SKM-1 treated with dmso at 0.1 percent for 144 hours (cell line): ENCODE measurements around the gene KAZN.

Experiments used
- DNase-seq: peaks from one replicate; lab custom pipeline; 2025; ENCODE audit not compliant: unreplicated experiment; lab: John Stamatoyannopoulos, UW

The KAZN gene

GRCh38 chr1:14844356-14844755, 245.9 kb downstream of the KAZN start:
- no peak for DNase-seq

- DNase-seq: no peak
These were observed 246.6 kb downstream of the KAZN start for GRCh38 chr1:14844923-14845617.

DNA sequence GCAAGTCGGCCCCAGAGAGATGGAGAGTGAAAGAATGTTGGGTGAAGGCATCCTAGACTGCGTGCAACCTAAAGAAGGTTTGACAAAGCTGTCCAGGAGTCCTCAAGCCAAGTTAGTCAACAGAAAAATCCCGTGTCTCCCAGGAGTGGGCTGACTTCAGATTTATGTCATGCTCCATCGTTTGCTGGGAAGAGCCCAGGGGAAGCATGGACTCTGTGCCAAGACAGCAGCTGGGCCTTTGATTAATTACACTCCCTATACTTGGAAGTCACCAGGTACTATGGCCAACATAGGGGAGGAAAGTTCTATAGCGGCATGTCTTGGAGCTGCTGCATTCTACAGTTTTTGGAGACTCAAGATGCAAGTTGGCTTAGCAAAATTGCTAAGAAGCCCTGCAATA, 247.4 kb downstream of the KAZN start:
- no peak for DNase-seq

GRCh38 chr1:14846688-14847087, 248.2 kb downstream of the KAZN start:
- DNase-seq: no peak

GRCh38 chr1:14848203-14848602, 249.7 kb downstream of the KAZN start:
- DNase-seq: no peak

GRCh38 chr1:14848625-14849024, 250.1 kb downstream of the KAZN start:
- DNase-seq: no peak

- DNase-seq: no peak
These were observed 250.6 kb downstream of the KAZN start for GRCh38 chr1:14849038-14849437.

DNA sequence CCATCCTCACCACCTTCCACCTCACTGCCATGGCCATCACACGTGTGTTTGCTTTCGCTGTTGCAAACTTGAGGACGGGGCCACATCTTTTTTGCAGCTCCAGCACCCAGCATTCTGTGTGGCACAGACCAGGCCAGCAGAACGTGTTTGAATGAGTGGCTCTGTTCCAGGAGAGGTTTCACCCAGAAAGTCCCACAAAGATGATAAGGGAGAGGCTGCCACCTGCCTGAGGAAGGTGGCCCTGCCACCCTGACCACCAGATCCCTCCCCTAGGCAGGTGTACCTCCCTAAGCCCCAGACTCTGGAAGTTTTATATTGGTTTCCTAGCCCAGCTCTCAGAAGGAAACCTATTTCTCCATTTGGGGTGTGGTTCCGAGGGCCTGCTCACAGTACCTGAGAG, 252.1 kb downstream of the KAZN start:
- DNase-seq: no peak

DNA sequence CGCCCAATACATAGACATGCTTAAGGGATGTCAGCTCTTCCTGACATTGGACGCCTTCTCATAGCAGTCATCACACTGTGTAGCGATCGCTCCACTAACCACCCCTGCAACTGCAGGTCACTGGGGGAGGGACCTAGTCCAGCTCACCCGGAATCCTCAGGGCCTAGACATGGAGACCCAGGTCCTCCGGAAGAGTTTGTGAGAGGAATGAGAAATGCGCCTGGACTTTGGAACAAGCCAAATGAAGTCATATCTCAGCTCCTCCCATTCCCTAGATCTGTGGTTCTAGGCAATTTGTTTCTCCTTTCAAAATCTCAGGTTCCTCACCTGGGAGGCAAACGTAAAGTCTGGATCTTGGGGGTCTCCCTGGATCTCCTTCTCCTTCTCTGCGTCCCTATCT, 253.3 kb downstream of the KAZN start:
- DNase-seq: no peak

GRCh38 chr1:14852291-14852690, 253.8 kb downstream of the KAZN start:
- no peak for DNase-seq

GRCh38 chr1:14853518-14853917, 255.0 kb downstream of the KAZN start:
- no peak for DNase-seq

DNA sequence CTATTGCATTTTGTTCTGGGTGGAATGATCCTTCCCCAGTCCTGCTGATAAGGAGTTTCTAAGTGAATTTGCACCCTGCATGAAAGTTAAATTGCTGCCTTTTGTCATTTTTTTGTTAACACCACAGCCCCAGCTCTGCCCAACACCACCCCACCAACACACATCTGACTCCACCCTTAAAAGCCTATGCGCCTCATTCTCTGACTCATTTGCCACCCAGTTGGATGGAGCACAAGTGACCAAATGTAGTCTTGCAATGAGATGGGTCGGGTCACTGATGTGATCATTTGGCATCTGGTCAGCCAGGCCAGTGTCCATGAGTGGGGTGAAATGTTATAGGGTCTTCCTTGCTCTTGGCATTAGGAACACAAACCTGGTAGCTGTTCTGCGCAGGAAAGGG, 256.8 kb downstream of the KAZN start:
- DNase-seq: no peak

GRCh38 chr1:14855801-14856200, 257.3 kb downstream of the KAZN start:
- no peak for DNase-seq

DNA sequence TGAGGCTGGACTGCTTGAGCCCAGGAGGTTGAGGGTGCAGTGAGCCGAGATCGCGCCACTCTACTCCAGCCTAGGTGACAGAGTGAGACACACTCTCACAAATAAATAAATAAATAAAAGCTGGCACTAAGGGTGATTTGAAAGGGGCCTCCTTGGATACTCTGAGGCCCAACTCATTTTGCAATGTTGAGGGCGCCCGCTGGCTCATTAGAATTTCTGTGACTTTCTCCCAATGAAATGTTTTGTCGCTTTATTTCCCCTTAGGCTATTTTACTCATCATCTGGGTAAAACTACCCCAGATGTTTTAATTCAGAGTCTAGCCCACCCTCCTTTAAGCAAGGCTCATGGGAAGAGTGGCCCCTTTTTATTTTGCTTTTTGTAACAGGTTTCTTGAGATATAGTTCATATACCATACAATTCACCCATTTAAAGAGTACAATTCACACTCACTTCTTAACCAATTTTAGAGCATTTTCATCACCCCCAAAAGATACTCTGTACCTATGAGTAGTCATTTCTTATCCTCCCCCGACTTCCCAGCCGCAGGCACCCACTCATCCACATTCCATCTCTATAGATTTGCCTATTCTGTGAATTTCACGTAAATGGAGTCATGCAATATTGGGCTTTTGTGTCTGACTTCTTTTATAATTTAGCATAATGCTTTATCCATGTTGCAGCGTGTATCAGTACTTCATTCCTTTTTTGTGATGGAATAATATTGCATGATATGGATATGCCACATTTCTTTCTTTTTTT, 259.1 kb downstream of the KAZN start:
- no peak for DNase-seq

- no peak for DNase-seq
These were observed 263.8 kb downstream of the KAZN start for GRCh38 chr1:14862114-14862771.

- no peak for DNase-seq
These were observed 266.6 kb downstream of the KAZN start for GRCh38 chr1:14865106-14865505.

DNA sequence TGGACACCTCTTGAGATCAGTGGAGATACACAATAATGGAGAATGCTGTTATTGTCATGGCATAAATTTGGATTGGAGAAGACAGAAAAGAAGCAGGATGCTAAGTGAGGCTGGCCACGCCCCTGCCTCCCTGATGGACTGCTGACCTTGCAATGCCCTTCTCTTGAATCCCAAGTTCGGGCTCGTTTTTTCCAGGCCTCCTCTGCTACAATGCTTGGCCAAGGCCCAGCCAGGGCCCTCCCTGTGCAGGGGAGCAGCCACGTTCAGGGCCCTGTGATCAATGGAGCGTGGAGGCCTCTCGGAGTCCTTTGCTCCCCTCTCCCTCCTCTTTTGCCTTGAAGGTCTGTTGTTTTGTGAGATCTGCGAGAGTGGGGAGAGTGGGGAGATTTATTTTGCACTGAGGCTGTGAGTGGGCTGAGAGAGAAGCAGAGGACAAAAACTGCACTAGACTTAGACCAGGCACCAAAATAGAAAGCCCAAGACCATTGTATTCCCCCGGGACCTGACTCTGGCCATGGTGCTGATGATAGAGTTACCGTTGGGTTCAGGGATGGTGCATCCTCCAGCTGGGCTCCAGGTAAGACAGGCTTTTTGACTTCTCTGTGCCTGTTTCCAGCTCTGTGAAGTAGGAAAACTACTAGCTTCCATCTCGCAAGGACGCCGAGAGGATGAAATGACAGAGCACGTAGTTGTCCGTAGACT, 268.6 kb downstream of the KAZN start:
- DNase-seq: no peak

GRCh38 chr1:14869187-14869586, 270.7 kb downstream of the KAZN start:
- DNase-seq: no peak

DNA sequence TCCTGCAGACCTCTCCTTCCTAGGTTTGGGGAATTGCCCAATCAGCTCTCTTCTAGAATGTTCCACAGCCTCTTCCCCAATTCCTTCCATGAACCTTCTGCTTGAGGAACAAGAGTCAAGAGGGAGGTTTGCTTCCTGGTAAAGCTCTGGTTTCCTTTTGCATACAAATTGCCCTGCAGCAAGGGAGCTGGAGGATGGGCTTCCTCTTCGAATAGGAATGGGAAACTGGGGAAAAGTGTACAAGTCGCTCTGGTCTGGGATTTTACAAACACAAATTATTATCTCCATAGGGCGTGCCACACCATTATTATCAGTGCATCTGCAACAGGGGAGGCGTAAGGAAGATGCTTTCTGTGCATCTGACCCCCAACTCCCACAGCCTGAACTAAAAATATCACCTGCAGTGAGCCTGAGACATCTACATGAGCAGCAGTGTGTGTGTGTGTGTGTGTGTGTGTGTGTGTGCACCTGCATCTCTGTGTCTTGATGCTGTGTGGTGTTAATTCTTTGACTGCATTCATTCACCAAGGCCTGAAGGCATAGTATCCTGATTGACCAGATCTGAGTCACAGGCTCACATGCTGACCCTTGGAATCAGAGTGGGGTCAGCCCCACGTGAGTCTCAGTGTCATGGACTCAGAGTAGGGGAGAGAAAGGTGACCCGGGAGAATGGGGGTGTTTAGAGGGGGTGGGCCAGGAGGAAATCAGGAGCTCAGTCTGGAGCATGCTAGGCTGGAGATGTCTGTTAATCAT, 272.9 kb downstream of the KAZN start:
- DNase-seq: no peak

GRCh38 chr1:14872762-14873161, 274.3 kb downstream of the KAZN start:
- DNase-seq: no peak

GRCh38 chr1:14873677-14874076, 275.2 kb downstream of the KAZN start:
- peak; percentile 19 for DNase-seq
